ENCODE results near the gene OXCT1. TPM values are rescaled to one million over a fixed set of nuclear protein-coding genes. Genes with fewer than 3 reads are reported as not detected.

The OXCT1 gene
- total and polyA plus RNA-seq, 2 of the 8 experiments (the other 6 are each of a cell fraction or from before 2014, with no cell fraction given): 10.1 to 28.2 TPM

DNA sequence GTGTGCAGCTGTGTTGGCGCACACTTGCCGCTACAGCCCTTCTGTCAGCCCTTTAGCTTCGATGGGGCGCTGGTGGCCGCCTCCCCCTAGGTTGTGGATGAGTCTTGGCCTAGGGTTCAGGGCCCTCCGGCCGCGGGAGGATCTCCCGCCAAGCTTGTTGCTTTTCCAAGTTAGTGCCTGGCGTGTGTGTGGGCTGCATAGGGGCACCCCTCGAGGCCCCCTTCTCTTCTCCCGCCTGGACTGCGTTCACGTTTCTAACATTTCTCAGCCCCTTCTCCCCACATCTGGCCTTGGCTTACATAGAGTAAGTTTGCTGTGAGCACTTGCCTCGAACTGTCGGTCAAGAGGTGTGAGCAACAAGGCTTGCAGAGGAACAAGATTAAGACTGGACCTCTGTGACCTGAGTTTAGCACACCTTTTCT lies 413 bp upstream of the OXCT1 start:
- H3K79me2 ChIP-seq (ENCODE audit: control insufficient read depth in 1 of 2, insufficient read depth in 2 of 2, low read length in 2 of 2): peaks cover 0 to 15% of the 10 kb centered on the region in 2 experiments; a peak in 2 of 4 replicates
- H2BK12ac ChIP-seq (ENCODE audit: low read depth, low read length): peak overlapping the region; percentile 52; the same call in 1 of the 2 replicates
- peak overlapping the region in 2 of 4 experiments; percentile 84; a peak in 3 of 7 replicates for H3K9ac ChIP-seq (replicated peaks in 1 of 4; ENCODE audit: extremely low read depth in 1 of 4, low read depth in 3 of 4, low read length in 3 of 4)
- H4K8ac ChIP-seq (ENCODE audit: extremely low read depth, insufficient read depth, low read length): peak overlapping the region; percentile 39; the same call in 1 of the 2 replicates
- CTCF ChIA-PET (ENCODE audit: partially characterized antibody): no interaction called here
- no peak overlapping the region for H2BK15ac ChIP-seq (ENCODE audit: low read length)
- H3K18ac ChIP-seq (ENCODE audit: extremely low read depth, low read length): no peak overlapping the region; the same call in 1 of the 2 replicates
- 19% methylated on average over 16 of the region's 16 CpGs; no CpG with 5 or more reads in 1 of the 2 experiments for WGBS, 2 experiments (ENCODE audit: extremely low coverage in 1 of 2, insufficient coverage in 1 of 2, insufficient read length in 1 of 2, insufficient replicate concordance in 2 of 2, low coverage in 1 of 2, low lambda C conversion rate in 2 of 2, missing lambda C conversion rate in 1 of 2)
- H2AFZ ChIP-seq (ENCODE audit: low read length): peak overlapping the region; percentile 98
- peaks cover 0 to 24% (median 8%) of the 10 kb centered on the region in 4 experiments; a peak in 5 of 7 replicates for H3K27me3 ChIP-seq (replicated peaks in 1 of 4; ENCODE audit: control insufficient read depth in 3 of 4, extremely low read depth in 1 of 4, insufficient read depth in 3 of 4, low read length in 3 of 4)
- H3K56ac ChIP-seq (replicated peaks; ENCODE audit: insufficient read length, low read depth, low read length): no peak overlapping the region
- H2BK20ac ChIP-seq (ENCODE audit: low read length): no peak overlapping the region; the same call in 1 of the 2 replicates
- no peak overlapping the region for H3K4ac ChIP-seq (replicated peaks; ENCODE audit: insufficient read length, low read depth, low read length)
- 0 out of 2 replicates have a peak, but pooled peaks cover 2% of the 10 kb centered on the region for H3K79me1 ChIP-seq (ENCODE audit: low read depth, low read length)
- H3K4me1 ChIP-seq (replicated peaks in 1 of 4; ENCODE audit: control insufficient read depth in 3 of 4, insufficient read depth in 4 of 4, low read length in 3 of 4): peaks cover 0 to 10% (median 3%) of the 10 kb centered on the region in 4 experiments; a peak in 4 of 7 replicates
- H3K9me3 ChIP-seq (ENCODE audit: insufficient read depth in 2 of 2, low read depth in 1 of 2, low read length in 1 of 2): no peaks in the 10 kb centered on the region
- H3K27ac ChIP-seq (ENCODE audit: low read depth, low read length): no peak overlapping the region
- H3K14ac ChIP-seq (ENCODE audit: insufficient read length): no peak overlapping the region
- DNase-seq (ENCODE audit: low read depth in 1 of 2, low spot score in 2 of 2): no peak
- H4K20me1 ChIP-seq (replicated peaks in 1 of 2; ENCODE audit: control insufficient read depth in 1 of 2, insufficient read depth in 2 of 2, low read length in 2 of 2): peaks cover 2 to 3% of the 10 kb centered on the region in 2 experiments
- peak overlapping the region; percentile 18 for H4K5ac ChIP-seq (ENCODE audit: insufficient read length, low read depth, low read length)
- peak overlapping the region; percentile 61 to 86 (median 80) for H3K4me3 ChIP-seq (ENCODE audit: extremely low read depth in 1 of 4, insufficient read depth in 2 of 4, low read depth in 3 of 4, low read length in 4 of 4)
- peak overlapping the region; percentile 70 to 72 for H3K4me2 ChIP-seq (ENCODE audit: insufficient read depth in 1 of 2, low read depth in 2 of 2, low read length in 2 of 2)
- no peak overlapping the region for H4K91ac ChIP-seq (replicated peaks; ENCODE audit: insufficient read length, low read length)
- no peak overlapping the region for H3K23ac ChIP-seq (ENCODE audit: insufficient read length)
- FAIRE-seq: no peak
- H2AK5ac ChIP-seq (ENCODE audit: low read depth, low read length): no peak overlapping the region
- peaks cover 11% of the 10 kb centered on the region; the same call in 1 of the 2 replicates for H3K23me2 ChIP-seq (ENCODE audit: low read depth, low read length)
- H2BK5ac ChIP-seq (ENCODE audit: low read depth, low read length): no peak overlapping the region; the same call in 1 of the 2 replicates
- no peaks in the 10 kb centered on the region for H3K36me3 ChIP-seq (ENCODE audit: control insufficient read depth in 2 of 4, insufficient read depth in 4 of 4, low read length in 3 of 4)
- POLR2A ChIA-PET (ENCODE audit: partially characterized antibody): interaction anchor here (0.9 to 2.5 kb wide), 4 partner anchors 14 to 179 kb away, joined by 3 to 17 read pairs (median 4); partner anchors contain the start of gene RIMOC1
- no peak overlapping the region for H2BK120ac ChIP-seq (replicated peaks; ENCODE audit: low read depth, low read length)
- TF ChIP-seq PHF8 (conservative IDR thresholded peaks at IDR 0.05; ENCODE audit: low read depth, low read length) (no peak), HDAC2 (IDR thresholded peaks at IDR 0.05; ENCODE audit: borderline replicate concordance in 1 of 2, low read depth in 2 of 2, low read length in 2 of 2) (no peak), SP1 (IDR thresholded peaks at IDR 0.05; ENCODE audit: low read depth, low read length) (no peak), TCF12 (IDR thresholded peaks at IDR 0.05; ENCODE audit: low read depth, low read length) (no peak), MAX (IDR thresholded peaks at IDR 0.05) (peak; percentile 48; the same call in 1 of the 2 replicates), POLR2A (IDR thresholded peaks at IDR 0.05; ENCODE audit: control extremely low read depth in 1 of 2, low read depth in 2 of 2, low read length in 2 of 2) (no peak), KDM1A (IDR thresholded peaks at IDR 0.05; ENCODE audit: borderline replicate concordance, low read length) (no peak), POLR2AphosphoS5 (IDR thresholded peaks at IDR 0.05; ENCODE audit: low read depth, low read length) (no peak), ASH2L (IDR thresholded peaks at IDR 0.05; ENCODE audit: low read length) (no peak), SP4 (IDR thresholded peaks at IDR 0.05; ENCODE audit: low read length) (no peak)
- TF ChIP-seq, protein P1, sequence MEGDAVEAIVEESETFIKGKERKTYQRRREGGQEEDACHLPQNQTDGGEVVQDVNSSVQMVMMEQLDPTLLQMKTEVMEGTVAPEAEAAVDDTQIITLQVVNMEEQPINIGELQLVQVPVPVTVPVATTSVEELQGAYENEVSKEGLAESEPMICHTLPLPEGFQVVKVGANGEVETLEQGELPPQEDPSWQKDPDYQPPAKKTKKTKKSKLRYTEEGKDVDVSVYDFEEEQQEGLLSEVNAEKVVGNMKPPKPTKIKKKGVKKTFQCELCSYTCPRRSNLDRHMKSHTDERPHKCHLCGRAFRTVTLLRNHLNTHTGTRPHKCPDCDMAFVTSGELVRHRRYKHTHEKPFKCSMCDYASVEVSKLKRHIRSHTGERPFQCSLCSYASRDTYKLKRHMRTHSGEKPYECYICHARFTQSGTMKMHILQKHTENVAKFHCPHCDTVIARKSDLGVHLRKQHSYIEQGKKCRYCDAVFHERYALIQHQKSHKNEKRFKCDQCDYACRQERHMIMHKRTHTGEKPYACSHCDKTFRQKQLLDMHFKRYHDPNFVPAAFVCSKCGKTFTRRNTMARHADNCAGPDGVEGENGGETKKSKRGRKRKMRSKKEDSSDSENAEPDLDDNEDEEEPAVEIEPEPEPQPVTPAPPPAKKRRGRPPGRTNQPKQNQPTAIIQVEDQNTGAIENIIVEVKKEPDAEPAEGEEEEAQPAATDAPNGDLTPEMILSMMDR (IDR thresholded peaks at IDR 0.05; ENCODE audit: control extremely low read depth in 1 of 3, insufficient read depth in 1 of 3, low read depth in 1 of 3, low read length in 3 of 3): 0 out of 4 replicates have a peak, but pooled peaks of 1 of the 3 experiments have one; percentile 0

All from H1 (cell line).